Endothelial cell of umbilical vein (primary cell): ENCODE results near the gene CFTR. TPM values are rescaled to one million over a fixed set of nuclear protein-coding genes. Genes with fewer than 3 reads are reported as not detected.

Experiments used
- BruUV-seq: library from RNA; stranded (reverse); fragments of 400-500 nt; replicated peaks from 2 replicates; lab custom pipeline; 2021; lab: Mats Ljungman, UMichigan
- CTCF ChIA-PET: fragments of 300-600, 350-600 bp; sonication (Branson Sonifier 250); formaldehyde crosslinking; loops from one replicate; lab custom pipeline; 2021; ENCODE audit warnings: antibody characterized with exemption, inconsistent platforms; lab: Charles Lee
- POLR2A ChIA-PET: fragments of 300-600, 350-600 bp; sonication (Branson Sonifier 250); formaldehyde crosslinking; loops from one replicate; lab custom pipeline; 2021; ENCODE audit warnings: antibody characterized with exemption, inconsistent platforms; lab: Charles Lee
- DNase-seq: peaks from one replicate; pipeline ENCODE4 v3.0.0-alpha.2; 2011; ENCODE audit warnings: low read depth, low spot score
- FAIRE-seq: peaks from 2 replicates; lab custom pipeline; 2011; peaks lifted over from hg19 to GRCh38; lab: Jason Lieb, UNC
- H2AFZ ChIP-seq: 2 replicates; pipeline ENCODE4 v1.6.0; 2012; ENCODE audit warnings: low read depth, low read length, control low read depth, inconsistent platforms
- H3K27ac ChIP-seq: 2 replicates; pipeline ENCODE4 v1.5.1; 2011; ENCODE audit warnings: low read depth, mild to moderate bottlenecking, control low read depth, low read length, moderate library complexity; ENCODE audit not compliant: insufficient read depth
- H3K27me3 ChIP-seq, 2 experiments: 2 replicates each; pipeline versions ENCODE4 v1.6.0 to v1.6.1; 2011; ENCODE audit warnings: low read length in 2 of 2, mixed read lengths in 1 of 2; ENCODE audit not compliant: control insufficient read depth in 2 of 2, insufficient read depth in 2 of 2
- H3K36me3 ChIP-seq, 2 experiments: 2 replicates in 1 of 2; 3 replicates in 1 of 2; pipeline ENCODE4 v1.5.1; 2011; ENCODE audit warnings: low read length in 2 of 2, mild to moderate bottlenecking in 1 of 2, moderate library complexity in 1 of 2; ENCODE audit not compliant: control insufficient read depth in 2 of 2, insufficient read depth in 2 of 2; ENCODE audit errors: extremely low read depth in 1 of 2
- H3K4me1 ChIP-seq: 3 replicates; pipeline ENCODE4 v1.5.1; 2011; ENCODE audit warnings: mild to moderate bottlenecking, low read length; ENCODE audit not compliant: control insufficient read depth, insufficient read depth; ENCODE audit errors: extremely low read depth
- H3K4me2 ChIP-seq: 2 replicates; pipeline ENCODE4 v1.6.1; 2011; ENCODE audit warnings: low read length, control low read depth, mixed read lengths; ENCODE audit not compliant: insufficient read depth
- H3K4me3 ChIP-seq, 3 experiments: fragments of 200-600 bp in 1 of 3; sonication (generic), shearing (Covaris generic) in 1 of 3; replicated peaks in 1 of 3; 2 replicates each; pipeline ENCODE4 v1.5.1; 2011 to 2016; ENCODE audit warnings: control low read depth in 3 of 3, low read length in 3 of 3, mild to moderate bottlenecking in 2 of 3, inconsistent platforms in 1 of 3, low read depth in 1 of 3, moderate library complexity in 1 of 3; ENCODE audit not compliant: insufficient read depth in 1 of 3
- H3K79me2 ChIP-seq: 2 replicates; pipeline ENCODE4 v1.6.0; 2012; ENCODE audit warnings: low read length, inconsistent platforms; ENCODE audit not compliant: control insufficient read depth, insufficient read depth
- H3K9ac ChIP-seq: replicated peaks from 2 replicates; pipeline ENCODE3; 2011; ENCODE audit warnings: low read length, control low read depth; ENCODE audit not compliant: insufficient read depth; ENCODE audit errors: extremely low read depth
- H3K9me1 ChIP-seq: replicated peaks from 3 replicates; pipeline ENCODE4 v1.6.0; 2011; ENCODE audit warnings: mild to moderate bottlenecking, low read length; ENCODE audit not compliant: control insufficient read depth, insufficient read depth; ENCODE audit errors: extremely low read depth
- H3K9me3 ChIP-seq: replicated peaks from 2 replicates; pipeline ENCODE4 v1.5.1; 2012; ENCODE audit warnings: low read length, inconsistent platforms; ENCODE audit not compliant: control insufficient read depth, insufficient read depth
- H4K20me1 ChIP-seq: replicated peaks from 2 replicates; pipeline ENCODE3; 2011; ENCODE audit warnings: mild to moderate bottlenecking, low read length; ENCODE audit not compliant: control insufficient read depth, insufficient read depth; ENCODE audit errors: extremely low read depth
- CTCF ChIP-seq, 2 donors: IDR thresholded peaks; 1 replicate in 1 of 2; 2 replicates in 1 of 2; pipeline ENCODE4 v1.5.1; 2011; ENCODE audit warnings: low read length in 2 of 2, mild to moderate bottlenecking in 2 of 2, moderate library complexity in 2 of 2, control low read depth in 1 of 2, inconsistent platforms in 1 of 2, low read depth in 1 of 2; ENCODE audit not compliant: insufficient read depth in 1 of 2; ENCODE audit errors: extremely low read depth in 1 of 2
- EZH2 ChIP-seq: IDR thresholded peaks from 2 replicates; pipeline ENCODE4 v1.6.1; 2012; ENCODE audit warnings: borderline replicate concordance, low read depth, mild to moderate bottlenecking, moderate library complexity, low read length, inconsistent platforms; ENCODE audit not compliant: severe bottlenecking
- FOS ChIP-seq: IDR thresholded peaks from 2 replicates; pipeline ENCODE4 v1.6.1; 2011; ENCODE audit warnings: mild to moderate bottlenecking, low read length, moderate library complexity, borderline replicate concordance; ENCODE audit not compliant: insufficient read depth
- GATA2 ChIP-seq: IDR thresholded peaks from 2 replicates; pipeline ENCODE4 v1.7.0; 2011; ENCODE audit warnings: low read depth, mild to moderate bottlenecking, moderate library complexity, mixed read lengths, low read length; ENCODE audit not compliant: insufficient read length, insufficient read depth
- JUN ChIP-seq: IDR thresholded peaks from 2 replicates; pipeline ENCODE4 v1.6.1; 2011; ENCODE audit warnings: borderline replicate concordance, low read depth; ENCODE audit not compliant: insufficient read length, insufficient read depth
- MAX ChIP-seq: IDR thresholded peaks from 2 replicates; pipeline ENCODE4 v1.6.1; 2011; ENCODE audit not compliant: insufficient read depth, insufficient read length
- MYC ChIP-seq: IDR thresholded peaks from one replicate; pipeline ENCODE4 v1.6.1; 2011; ENCODE audit warnings: mild to moderate bottlenecking, low read depth, low read length
- POLR2A ChIP-seq: IDR thresholded peaks from 2 replicates; pipeline ENCODE4 v1.6.1; 2012; ENCODE audit warnings: low read depth, mild to moderate bottlenecking, control low read depth, low read length
- POLR2AphosphoS5 ChIP-seq: IDR thresholded peaks from 2 replicates; pipeline ENCODE4 v1.6.1; 2012; ENCODE audit warnings: low read depth, mild to moderate bottlenecking, control low read depth, low read length, moderate library complexity; ENCODE audit not compliant: insufficient read depth
- dilution Hi-C: fragments of 300-500 bp; cut with MboI; formaldehyde crosslinking; loops from one replicate; pipeline ENCODE4 v1.15.0; 2019; ENCODE audit warnings: low sequenced_read_pairs; ENCODE audit not compliant: extremely low pct_ligation_motif_present
- intact Hi-C: fragments of 100-400 bp; cut with micrococcal nuclease; formaldehyde crosslinking; loops from one replicate; pipeline ENCODE4 v1.10.0; 2022
- polyA plus RNA-seq, 4 experiments: library from polyadenylated mRNA; depleted of rRNA in 3 of 4; stranded (reverse) in 3 of 4; unstranded in 1 of 4; fragments of >200 nt; gene quantifications; 2 replicates each; pipeline versions ENCODE4 v1.2.1 to v1.2.3, GENCODE V29; 2011 to 2012; ENCODE audit warnings: missing spikeins in 1 of 4
- total RNA-seq: library from RNA; stranded (reverse); gene quantifications from 2 replicates; pipeline ENCODE4 v1.2.3, GENCODE V29; 2021

The CFTR gene
- total and polyA plus RNA-seq, 2 donors (not counting 3 experiments of a cell fraction or from before 2014, with no cell fraction given): 0.03 TPM; not detected in 1

- no peak overlapping the region for H3K9ac ChIP-seq
- FAIRE-seq: no peak
- H2AFZ ChIP-seq: no peak overlapping the region
- H3K27me3 ChIP-seq: peaks cover 0 to 2% of the 10 kb centered on the region in 2 experiments
- H4K20me1 ChIP-seq: no peaks in the 10 kb centered on the region
- dilution Hi-C loops (no loop called here), intact Hi-C loops (no loop called here)
- ChIA-PET POLR2A (no interaction called here), CTCF (interaction anchor here (1.5 to 1.9 kb wide), 2 partner anchors 11 to 14 kb away, joined by 3 to 8 read pairs; no protein-coding TSS in a partner anchor)
- H3K79me2 ChIP-seq: no peaks in the 10 kb centered on the region
- no peaks in the 10 kb centered on the region for H3K9me3 ChIP-seq
- no peak for DNase-seq
- TF ChIP-seq MYC (no peak), CTCF (IDR thresholded peaks at IDR 0.05; ENCODE audit: extremely low read depth in 1 of 2, insufficient read depth in 1 of 2, low read depth in 1 of 2, low read length in 2 of 2) (no peak), POLR2AphosphoS5 (no peak), FOS (no peak), POLR2A (no peak), JUN (no peak), GATA2 (no peak), EZH2 (no peak), MAX (no peak)
- H3K4me1 ChIP-seq: no peaks in the 10 kb centered on the region
- H3K9me1 ChIP-seq: no peaks in the 10 kb centered on the region
- no peak overlapping the region for H3K4me3 ChIP-seq
- H3K27ac ChIP-seq: no peak overlapping the region
- no peaks in the 10 kb centered on the region for H3K36me3 ChIP-seq
- BruUV-seq: no TSS peak
- H3K4me2 ChIP-seq: no peak overlapping the region
Observed at GRCh38 chr7:117445206-117445605, 34.6 kb upstream of the CFTR start.
